Activated CD4-positive, alpha-beta T cell treated with anti-CD3 and anti-CD28 coated beads, Interleukin-2, amount 10 ng/mL, durations not matched to agents 7 days and 5 days (primary cell): ENCODE results near the gene ZNF346. TPM values are rescaled to one million over a fixed set of nuclear protein-coding genes. Genes with fewer than 3 reads are reported as not detected.
"Not testable (repeated sequence)": the region's sequence is repeated elsewhere in the genome, so short reads cannot be mapped to it uniquely, and the experiment has no call there.

Source experiments
- CTCF ChIA-PET: fragments of 350-600 bp; sonication (Branson Sonifier 250); formaldehyde crosslinking; loops from one replicate; lab custom pipeline; 2021; ENCODE audit warnings: antibody characterized with exemption; lab: Charles Lee
- POLR2A ChIA-PET: fragments of 350-600 bp; sonication (Branson Sonifier 250); formaldehyde crosslinking; loops from one replicate; lab custom pipeline; 2021; ENCODE audit warnings: antibody characterized with exemption; lab: Charles Lee
- DNase-seq: peaks from one replicate; pipeline ENCODE4 v3.0.0-alpha.2; 2020
- H3K27ac Mint-ChIP-seq: one replicate; pipeline ENCODE4 v1.8.0; 2021; ENCODE audit warnings: mild to moderate bottlenecking, moderate library complexity, mixed read lengths
- H3K27me3 Mint-ChIP-seq: one replicate; pipeline ENCODE4 v1.8.0; 2021; ENCODE audit warnings: mixed read lengths
- H3K36me3 Mint-ChIP-seq: one replicate; pipeline ENCODE4 v1.8.0; 2021; ENCODE audit warnings: low read depth, mixed read lengths
- H3K4me1 Mint-ChIP-seq: one replicate; pipeline ENCODE4 v1.8.0; 2021; ENCODE audit warnings: mixed read lengths
- H3K4me3 Mint-ChIP-seq: one replicate; pipeline ENCODE4 v1.8.0; 2021; ENCODE audit warnings: mild to moderate bottlenecking, moderate library complexity, mixed read lengths
- H3K9me3 Mint-ChIP-seq: one replicate; pipeline ENCODE4 v1.8.0; 2021; ENCODE audit warnings: mixed read lengths
- total RNA-seq, 2 experiments: library from RNA; stranded (reverse); gene quantifications; one replicate each; pipeline ENCODE4 v1.2.3, GENCODE V29; 2021

ZNF346 gene, protein sequence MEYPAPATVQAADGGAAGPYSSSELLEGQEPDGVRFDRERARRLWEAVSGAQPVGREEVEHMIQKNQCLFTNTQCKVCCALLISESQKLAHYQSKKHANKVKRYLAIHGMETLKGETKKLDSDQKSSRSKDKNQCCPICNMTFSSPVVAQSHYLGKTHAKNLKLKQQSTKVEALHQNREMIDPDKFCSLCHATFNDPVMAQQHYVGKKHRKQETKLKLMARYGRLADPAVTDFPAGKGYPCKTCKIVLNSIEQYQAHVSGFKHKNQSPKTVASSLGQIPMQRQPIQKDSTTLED
- 10 to 100 TPM; 27.6 to 28.0 TPM for total RNA-seq

DNA sequence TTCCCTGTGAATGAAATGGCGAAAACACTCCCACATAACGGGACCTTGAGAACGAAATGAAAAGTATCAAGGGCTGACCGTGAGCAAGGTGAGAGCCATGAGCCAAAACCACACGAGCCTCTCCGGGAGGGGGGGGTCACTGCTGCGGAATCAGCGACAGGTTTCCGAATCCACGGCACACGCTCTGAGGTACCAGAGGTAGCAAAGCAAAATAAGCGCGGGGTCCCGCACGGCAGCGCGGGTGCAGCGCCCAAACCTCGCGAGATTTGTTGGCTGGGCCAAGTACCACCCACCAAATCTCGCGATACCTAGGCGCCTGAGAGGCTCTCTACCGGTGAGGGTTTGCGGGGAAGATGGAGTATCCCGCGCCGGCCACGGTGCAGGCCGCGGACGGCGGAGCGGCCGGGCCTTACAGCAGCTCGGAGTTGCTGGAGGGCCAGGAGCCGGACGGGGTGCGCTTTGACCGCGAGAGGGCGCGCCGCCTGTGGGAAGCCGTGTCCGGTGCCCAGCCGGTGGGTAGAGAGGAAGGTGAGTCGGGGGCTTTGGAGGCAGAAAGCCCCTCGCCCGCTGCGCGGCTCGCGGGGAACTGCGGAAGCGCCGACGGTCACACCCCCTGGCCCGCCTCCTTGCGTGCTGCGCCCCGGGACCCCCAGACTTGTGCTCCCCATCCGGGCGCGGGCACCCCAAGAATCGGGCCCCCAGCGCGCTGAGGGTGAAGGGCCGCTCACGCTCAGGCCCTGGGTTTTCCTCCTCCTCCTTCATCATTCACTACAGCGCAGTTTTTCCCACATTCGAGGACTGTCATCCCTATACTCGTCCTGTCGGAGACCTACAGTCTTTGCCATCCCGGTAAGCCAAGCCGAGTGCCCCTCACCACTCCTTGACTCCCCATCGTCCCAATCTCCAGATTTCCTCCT, at the start of gene ZNF346:
ZNF346 (plus strand) TSS at position 311 of the 917 bp plus-strand sequence; CDS start at position 354, 43 bp downstream.
- peak within 1 kb of the TSS; percentile 93 for H3K27ac Mint-ChIP-seq
- no peaks in the 10 kb centered on the region for H3K9me3 Mint-ChIP-seq
- peak; percentile 96 for DNase-seq
- H3K36me3 Mint-ChIP-seq: peaks cover 24% of the 10 kb centered on the region
- ChIA-PET POLR2A (interaction anchor here (1.1 kb wide), 1 partner anchor 11 kb away, joined by 3 read pairs; no protein-coding TSS in a partner anchor), CTCF (interaction anchor here (0.9 to 3.0 kb wide), 7 partner anchors 9 to 88 kb away, joined by 3 to 11 read pairs (median 3); partner anchors contain the start of gene UIMC1)
- peak within 1 kb of the TSS; percentile 92 for H3K4me3 Mint-ChIP-seq
- H3K4me1 Mint-ChIP-seq: peaks cover 39% of the 10 kb centered on the region
- H3K27me3 Mint-ChIP-seq: no peaks in the 10 kb centered on the region

DNA sequence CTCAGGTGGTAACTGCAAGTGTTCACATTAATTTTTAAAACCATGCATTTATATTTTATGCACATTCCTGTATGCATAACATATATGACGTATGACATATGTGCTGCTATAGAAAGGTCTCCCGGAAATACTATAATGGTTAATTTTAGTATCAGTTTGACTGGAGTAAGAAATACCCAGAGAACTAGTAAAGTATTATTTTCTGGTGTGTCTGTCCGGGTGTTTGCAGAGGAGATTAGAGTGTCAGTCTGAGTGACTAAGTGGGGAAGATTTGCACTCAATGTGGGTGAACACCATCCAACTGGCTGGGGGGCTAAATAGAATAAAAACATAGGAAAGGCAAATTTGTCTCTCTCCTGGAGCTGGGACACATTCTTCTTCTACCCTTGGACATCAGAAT, 42.8 kb upstream of the ZNF346 start:
- Mint-ChIP-seq H3K4me1 (peaks cover 9% of the 10 kb centered on the region), H3K27me3 (no peaks in the 10 kb centered on the region), H3K4me3 (no peak overlapping the region), H3K9me3 (no peaks in the 10 kb centered on the region), H3K27ac (no peak overlapping the region), H3K36me3 (peaks cover 40% of the 10 kb centered on the region)
- POLR2A ChIA-PET: no interaction called here
- no peak for DNase-seq
- CTCF ChIA-PET: no interaction called here

DNA sequence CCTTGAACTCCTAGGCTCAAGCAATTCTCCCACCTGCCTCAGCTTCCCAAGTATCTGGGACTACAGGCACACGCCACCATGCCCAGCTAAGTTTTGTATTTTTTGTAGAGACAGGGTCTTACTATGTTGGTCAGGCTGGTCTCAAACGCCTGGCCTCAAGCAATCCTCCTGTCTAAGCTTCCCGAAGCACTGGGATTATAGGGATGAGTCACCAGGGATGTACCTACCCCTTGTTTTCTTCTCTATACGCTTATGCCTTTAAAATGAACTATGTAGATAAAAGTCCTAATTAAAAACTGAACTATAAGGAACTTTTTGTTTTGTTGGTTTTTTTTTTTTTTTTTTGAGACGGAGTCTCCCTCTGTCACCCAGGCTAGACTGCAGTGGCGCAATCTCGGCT, 41.7 kb upstream of the ZNF346 start:
- Mint-ChIP-seq H3K27ac (peak overlapping the region; percentile 9), H3K27me3 (no peaks in the 10 kb centered on the region)

GRCh38 chr5:176983112-176983511, 39.4 kb upstream of the ZNF346 start:
- POLR2A ChIA-PET, H3K4me3 Mint-ChIP-seq, DNase-seq, H3K27me3 Mint-ChIP-seq, H3K9me3 Mint-ChIP-seq: not testable (repeated sequence)
- Mint-ChIP-seq H3K27ac (peak overlapping the region; percentile 60), H3K4me1 (peaks cover 28% of the 10 kb centered on the region), H3K36me3 (peaks cover 35% of the 10 kb centered on the region)
- CTCF ChIA-PET: interaction anchor here (1.3 kb wide), 1 partner anchor 9 kb away, joined by 6 read pairs; no protein-coding TSS in a partner anchor

More for the DNA sequence above, 41.7 kb upstream of the ZNF346 start:
- H3K4me1 Mint-ChIP-seq: peaks cover 15% of the 10 kb centered on the region
- POLR2A ChIA-PET: interaction anchor here (0.7 kb wide), 1 partner anchor 22 kb away, joined by 6 read pairs; no protein-coding TSS in a partner anchor
- no peak for DNase-seq
- H3K9me3 Mint-ChIP-seq: no peaks in the 10 kb centered on the region
- no peak overlapping the region for H3K4me3 Mint-ChIP-seq
- peaks cover 34% of the 10 kb centered on the region for H3K36me3 Mint-ChIP-seq
- CTCF ChIA-PET: no interaction called here

GRCh38 chr5:176983593-176983992, 38.9 kb upstream of the ZNF346 start:
- POLR2A ChIA-PET: not testable (repeated sequence)

GRCh38 chr5:176984176-176984575, 38.3 kb upstream of the ZNF346 start:
- Mint-ChIP-seq H3K36me3 (peaks cover 32% of the 10 kb centered on the region), H3K4me1 (peaks cover 31% of the 10 kb centered on the region), H3K27ac (peak overlapping the region; percentile 38)
- H3K4me3 Mint-ChIP-seq, H3K27me3 Mint-ChIP-seq, DNase-seq, POLR2A ChIA-PET, CTCF ChIA-PET, H3K9me3 Mint-ChIP-seq: not testable (repeated sequence)

More at GRCh38 chr5:176983593-176983992, 38.9 kb upstream of the ZNF346 start:
- H3K9me3 Mint-ChIP-seq, H3K27me3 Mint-ChIP-seq, CTCF ChIA-PET, DNase-seq, H3K4me3 Mint-ChIP-seq: not testable (repeated sequence)
- peak overlapping the region; percentile 25 for H3K27ac Mint-ChIP-seq
- peaks cover 36% of the 10 kb centered on the region for H3K36me3 Mint-ChIP-seq
- H3K4me1 Mint-ChIP-seq: peaks cover 31% of the 10 kb centered on the region

DNA sequence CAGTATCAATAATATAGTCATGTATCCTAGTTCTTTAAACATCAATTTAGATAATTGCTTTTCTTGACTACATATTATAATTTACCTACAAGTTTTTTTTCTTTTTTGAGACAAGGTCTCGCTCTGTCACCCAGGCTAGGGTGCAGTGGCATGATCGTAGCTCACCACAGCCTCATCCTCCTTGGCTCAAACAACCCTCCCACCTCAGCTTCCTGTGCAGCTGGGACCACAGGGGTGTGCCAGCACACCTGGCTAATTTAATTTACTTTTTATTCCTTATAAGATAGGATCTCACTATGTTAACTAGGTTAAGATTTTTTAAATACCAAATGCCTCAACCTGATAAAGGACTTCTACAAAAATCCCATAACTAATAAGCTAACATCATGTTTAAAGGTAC, 37.0 kb upstream of the ZNF346 start:
- ChIA-PET CTCF (interaction anchor here (0.6 to 1.8 kb wide), 2 partner anchors 48 to 550 kb away, joined by 4 to 5 read pairs; no protein-coding TSS in a partner anchor), POLR2A (interaction anchor here (0.9 kb wide), 1 partner anchor 18 kb away, joined by 3 read pairs; no protein-coding TSS in a partner anchor)
- Mint-ChIP-seq H3K27ac (peak overlapping the region; percentile 91), H3K27me3 (no peaks in the 10 kb centered on the region), H3K36me3 (peaks cover 26% of the 10 kb centered on the region), H3K9me3 (no peaks in the 10 kb centered on the region), H3K4me1 (peaks cover 32% of the 10 kb centered on the region), H3K4me3 (peak overlapping the region; percentile 25)
- DNase-seq: peak; percentile 68

GRCh38 chr5:176986280-176986679, 36.2 kb upstream of the ZNF346 start:
- ChIA-PET CTCF (interaction anchor here (0.6 to 1.8 kb wide), 2 partner anchors 47 to 550 kb away, joined by 4 to 5 read pairs; no protein-coding TSS in a partner anchor), POLR2A (interaction anchor here (0.9 kb wide), 1 partner anchor 18 kb away, joined by 3 read pairs; no protein-coding TSS in a partner anchor)
- peaks cover 34% of the 10 kb centered on the region for H3K4me1 Mint-ChIP-seq
- H3K27ac Mint-ChIP-seq: peak overlapping the region; percentile 91
- H3K4me3 Mint-ChIP-seq: no peak overlapping the region
- no peaks in the 10 kb centered on the region for H3K27me3 Mint-ChIP-seq
- no peaks in the 10 kb centered on the region for H3K9me3 Mint-ChIP-seq
- peaks cover 22% of the 10 kb centered on the region for H3K36me3 Mint-ChIP-seq
- no peak for DNase-seq

GRCh38 chr5:176987583-176987982, 34.9 kb upstream of the ZNF346 start:
- no peak overlapping the region for H3K4me3 Mint-ChIP-seq
- no peak overlapping the region for H3K27ac Mint-ChIP-seq
- H3K36me3 Mint-ChIP-seq: peaks cover 19% of the 10 kb centered on the region
- ChIA-PET CTCF (no interaction called here), POLR2A (no interaction called here)
- DNase-seq: no peak
- H3K9me3 Mint-ChIP-seq: no peaks in the 10 kb centered on the region
- peaks cover 30% of the 10 kb centered on the region for H3K4me1 Mint-ChIP-seq
- no peaks in the 10 kb centered on the region for H3K27me3 Mint-ChIP-seq

- Mint-ChIP-seq H3K36me3 (peaks cover 28% of the 10 kb centered on the region), H3K27ac (peak overlapping the region; percentile 33), H3K4me1 (peaks cover 38% of the 10 kb centered on the region)
- POLR2A ChIA-PET, H3K27me3 Mint-ChIP-seq, DNase-seq, H3K4me3 Mint-ChIP-seq, H3K9me3 Mint-ChIP-seq: not testable (repeated sequence)
- CTCF ChIA-PET: interaction anchor here (0.6 to 2.6 kb wide), 2 partner anchors 12 to 1915 kb away, joined by 4 to 9 read pairs; no protein-coding TSS in a partner anchor
Measured at GRCh38 chr5:176993081-176993480, 29.4 kb upstream of the ZNF346 start.

DNA sequence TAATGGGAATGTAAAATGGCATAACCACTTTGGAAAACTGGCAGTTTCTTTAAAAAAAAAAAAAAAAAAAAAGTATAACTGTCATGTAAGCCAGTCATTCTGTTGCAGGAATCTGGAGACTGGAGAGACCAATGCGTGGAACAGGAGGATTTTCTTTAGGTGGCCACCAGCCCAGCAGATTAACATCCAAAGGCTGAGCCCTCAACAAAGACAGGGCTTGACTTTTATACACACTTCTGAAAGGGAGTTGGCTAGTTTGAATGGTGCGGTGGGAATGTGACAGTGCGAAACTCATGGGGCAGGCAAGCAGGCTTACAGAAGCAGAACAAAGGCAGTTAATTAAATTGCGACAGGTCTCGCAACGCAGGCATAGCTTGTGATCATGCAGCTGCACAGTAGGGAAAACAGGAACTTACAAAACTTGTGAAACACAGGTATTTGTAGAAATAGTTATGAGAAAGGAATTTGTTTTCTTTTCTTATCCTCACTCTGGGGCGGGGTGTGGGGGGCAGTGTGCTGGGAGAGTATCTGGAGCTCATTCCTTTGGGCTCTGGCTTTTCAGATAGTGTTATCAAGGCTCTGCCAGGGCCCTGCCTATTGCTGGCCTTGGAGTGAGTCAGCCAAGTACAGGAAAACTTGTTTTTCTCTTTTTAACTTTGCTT, 27.9 kb upstream of the ZNF346 start:
- Mint-ChIP-seq H3K27me3 (no peaks in the 10 kb centered on the region), H3K36me3 (peaks cover 28% of the 10 kb centered on the region), H3K27ac (no peak overlapping the region), H3K4me1 (peaks cover 37% of the 10 kb centered on the region), H3K4me3 (no peak overlapping the region), H3K9me3 (peaks cover 5% of the 10 kb centered on the region)
- CTCF ChIA-PET: interaction anchor here (1.0 kb wide), 1 partner anchor 11 kb away, joined by 3 read pairs; no protein-coding TSS in a partner anchor
- POLR2A ChIA-PET: no interaction called here
- no peak for DNase-seq

DNA sequence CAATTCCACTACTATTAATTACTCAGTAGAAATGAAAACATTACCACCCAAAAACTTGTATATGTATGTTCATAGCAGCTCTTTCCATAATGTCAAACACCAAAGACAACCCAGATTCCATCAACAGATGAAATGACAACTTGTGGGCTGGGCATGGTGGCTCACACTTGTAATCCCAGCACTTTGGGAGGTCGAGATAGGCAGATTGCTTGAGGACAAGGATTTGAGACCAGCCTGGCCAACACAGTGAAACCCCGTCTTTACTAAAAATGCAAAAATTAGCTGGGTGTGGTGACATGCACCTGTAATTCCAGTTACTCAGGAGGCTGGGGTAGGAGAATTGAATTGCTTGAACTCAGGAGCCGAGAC, 27.4 kb upstream of the ZNF346 start:
- Mint-ChIP-seq H3K36me3 (peaks cover 29% of the 10 kb centered on the region), H3K27ac (no peak overlapping the region), H3K9me3 (peaks cover 5% of the 10 kb centered on the region), H3K4me3 (no peak overlapping the region), H3K27me3 (no peaks in the 10 kb centered on the region), H3K4me1 (peaks cover 38% of the 10 kb centered on the region)
- CTCF ChIA-PET: interaction anchor here (0.6 to 1.0 kb wide), 2 partner anchors 11 to 1126 kb away, joined by 3 read pairs; no protein-coding TSS in a partner anchor
- POLR2A ChIA-PET: no interaction called here
- no peak for DNase-seq
